ENCODE data around the gene FYN.

GRCh38 chr6:111721753-111722154, 151.5 kb downstream of the FYN start:
- TF ChIP-seq FOXA1 (IDR thresholded peaks at IDR 0.05): no peak
- TF ChIP-seq FOXM1 (IDR thresholded peaks at IDR 0.05; ENCODE audit: borderline replicate concordance): no peak
- no peak for TF ChIP-seq SUZ12 (IDR thresholded peaks at IDR 0.05)
- TF ChIP-seq SP1 (IDR thresholded peaks at IDR 0.05): no peak
- TF ChIP-seq ARNT (IDR thresholded peaks at IDR 0.05): no peak
- TF ChIP-seq TARDBP (IDR thresholded peaks at IDR 0.05): no peak
- TF ChIP-seq CTBP1 (IDR thresholded peaks at IDR 0.05; ENCODE audit: borderline replicate concordance): no peak
- TF ChIP-seq NFRKB (IDR thresholded peaks at IDR 0.05): no peak
- TF ChIP-seq ELF4 (IDR thresholded peaks at IDR 0.05): no peak
- TF ChIP-seq L3MBTL2 (conservative IDR thresholded peaks at IDR 0.05): no peak
